ENCODE results near the gene CCR2.

Gene CCR2

DNA sequence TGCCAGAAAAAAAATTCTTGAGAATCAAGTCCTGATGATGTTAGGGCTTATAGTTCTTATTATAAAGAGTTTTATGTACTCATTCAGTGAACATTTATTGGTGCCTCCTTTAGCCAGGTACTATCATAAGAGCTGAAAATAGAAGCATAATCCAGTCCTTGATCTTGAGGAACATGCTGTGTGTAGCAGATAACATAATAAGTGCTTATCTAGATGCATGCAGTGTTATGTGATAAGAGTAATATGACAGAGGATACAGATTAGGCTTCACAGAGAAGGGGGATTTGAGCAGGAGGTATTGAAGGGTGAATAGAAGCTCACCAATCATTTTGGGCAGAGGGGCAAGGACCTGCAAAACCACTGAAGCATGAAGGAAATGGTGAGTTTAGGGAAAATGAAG is 1.1 kb downstream of the CCR2 start:
- no peak for DNase-seq (ENCODE audit: low read depth)

DNA sequence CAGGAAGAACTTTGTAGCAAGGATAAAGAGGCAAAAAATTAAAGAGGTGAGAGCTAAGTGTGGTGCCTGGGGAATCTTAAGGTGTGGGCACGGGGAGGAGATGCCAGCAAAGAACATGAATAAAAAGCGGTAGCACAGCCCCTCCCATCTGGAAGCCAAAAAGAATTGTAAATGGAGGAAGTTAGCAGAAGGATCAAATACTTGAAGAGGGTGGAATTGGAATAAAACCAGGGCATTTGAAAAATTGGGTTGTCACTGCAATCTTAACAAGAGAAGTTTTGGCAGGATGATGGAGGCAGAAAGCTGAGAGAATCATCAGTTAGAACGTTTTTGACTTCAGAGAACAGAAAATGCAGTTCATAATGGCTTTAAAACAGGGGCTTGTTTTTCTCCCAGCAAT is 2.4 kb downstream of the CCR2 start:
- DNase-seq (ENCODE audit: low read depth) = no peak

- no peak for DNase-seq (ENCODE audit: low read depth)
Measured at GRCh38 chr3:46356909-46357308, 3.0 kb downstream of the CCR2 start.

GRCh38 chr3:46358466-46358865 is 4.6 kb downstream of the CCR2 start:
- no peak for DNase-seq (ENCODE audit: low read depth)

DNA sequence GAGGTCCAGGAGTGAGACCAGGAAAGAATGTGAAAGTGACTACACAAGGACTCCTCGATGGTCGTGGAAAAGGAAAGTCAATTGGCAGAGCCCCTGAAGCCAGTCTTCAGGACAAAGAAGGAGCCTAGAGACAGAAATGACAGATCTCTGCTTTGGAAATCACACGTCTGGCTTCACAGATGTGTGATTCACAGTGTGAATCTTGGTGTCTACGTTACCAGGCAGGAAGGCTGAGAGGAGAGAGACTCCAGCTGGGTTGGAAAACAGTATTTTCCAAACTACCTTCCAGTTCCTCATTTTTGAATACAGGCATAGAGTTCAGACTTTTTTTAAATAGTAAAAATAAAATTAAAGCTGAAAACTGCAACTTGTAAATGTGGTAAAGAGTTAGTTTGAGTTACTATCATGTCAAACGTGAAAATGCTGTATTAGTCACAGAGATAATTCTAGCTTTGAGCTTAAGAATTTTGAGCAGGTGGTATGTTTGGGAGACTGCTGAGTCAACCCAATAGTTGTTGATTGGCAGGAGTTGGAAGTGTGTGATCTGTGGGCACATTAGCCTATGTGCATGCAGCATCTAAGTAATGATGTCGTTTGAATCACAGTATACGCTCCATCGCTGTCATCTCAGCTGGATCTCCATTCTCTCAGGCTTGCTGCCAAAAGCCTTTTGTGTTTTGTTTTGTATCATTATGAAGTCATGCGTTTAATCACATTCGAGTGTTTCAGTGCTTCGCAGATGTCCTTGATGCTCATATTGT is 6.0 kb downstream of the CCR2 start:
- DNase-seq (ENCODE audit: low read depth) = no peak

DNA sequence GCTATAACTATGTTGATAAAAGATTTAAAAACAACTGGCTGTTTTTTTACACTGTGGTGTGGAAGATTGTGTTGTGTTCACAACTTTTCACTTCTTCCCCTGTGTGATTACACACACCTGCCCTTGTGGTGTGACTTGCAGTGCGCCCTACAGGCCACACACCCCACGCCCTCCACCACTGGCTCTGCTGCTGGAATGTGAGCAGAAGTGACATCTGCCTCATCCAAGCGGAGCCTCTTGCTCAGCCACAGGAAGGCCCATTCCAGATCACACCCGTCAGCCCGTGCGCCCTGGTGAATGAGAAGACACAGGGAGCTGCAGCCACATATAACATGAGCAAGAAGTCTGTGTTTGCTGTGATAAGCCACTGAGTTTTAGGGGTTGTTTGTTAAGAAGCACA is 7.0 kb downstream of the CCR2 start:
- DNase-seq (ENCODE audit: low read depth) = no peak

DNA sequence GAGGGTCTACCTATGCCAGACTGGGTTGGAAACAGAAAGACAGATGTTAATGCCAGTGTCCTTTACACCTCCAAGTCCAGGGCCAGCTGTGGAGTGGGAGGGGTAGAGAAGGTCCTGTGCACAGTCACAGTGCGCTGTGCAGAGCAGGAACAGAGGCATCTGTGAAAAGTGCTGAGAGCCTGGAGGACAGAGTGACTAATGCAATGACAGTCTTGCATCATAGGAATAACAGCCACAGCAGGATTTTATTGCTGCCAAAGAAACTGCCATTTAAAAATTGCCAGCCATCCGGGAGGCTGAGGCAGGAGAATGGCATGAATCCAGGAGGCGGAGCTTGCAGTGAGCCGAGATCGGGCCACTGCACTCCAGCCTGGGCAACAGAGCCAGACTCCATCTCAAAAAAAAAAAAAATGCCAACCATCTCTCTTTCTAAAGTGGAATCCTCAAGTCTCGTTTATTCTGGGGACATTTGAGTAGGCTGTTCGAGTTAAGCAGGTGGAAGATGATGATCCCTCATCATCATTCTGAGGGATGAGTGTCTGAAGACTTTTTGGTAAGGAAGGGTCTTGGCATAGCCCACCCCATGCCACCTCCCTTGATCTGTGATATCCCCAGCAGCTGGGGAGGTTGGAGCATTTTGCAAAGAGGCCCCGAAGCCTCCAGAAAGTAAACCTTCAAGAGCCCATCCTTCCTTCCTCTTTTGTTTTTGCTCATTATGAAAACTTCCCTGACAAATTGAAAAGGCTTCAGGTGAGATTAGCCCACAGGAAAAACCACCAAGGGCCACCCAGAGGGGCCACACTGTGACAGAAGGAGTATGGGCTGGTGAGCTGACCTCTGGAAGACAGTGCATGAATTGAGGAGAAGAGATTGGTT is 7.7 kb downstream of the CCR2 start:
- DNase-seq (ENCODE audit: low read depth) = no peak

- no peak for DNase-seq (ENCODE audit: low read depth)
Measured at GRCh38 chr3:46365041-46365440, 11.1 kb downstream of the CCR2 start.

DNA sequence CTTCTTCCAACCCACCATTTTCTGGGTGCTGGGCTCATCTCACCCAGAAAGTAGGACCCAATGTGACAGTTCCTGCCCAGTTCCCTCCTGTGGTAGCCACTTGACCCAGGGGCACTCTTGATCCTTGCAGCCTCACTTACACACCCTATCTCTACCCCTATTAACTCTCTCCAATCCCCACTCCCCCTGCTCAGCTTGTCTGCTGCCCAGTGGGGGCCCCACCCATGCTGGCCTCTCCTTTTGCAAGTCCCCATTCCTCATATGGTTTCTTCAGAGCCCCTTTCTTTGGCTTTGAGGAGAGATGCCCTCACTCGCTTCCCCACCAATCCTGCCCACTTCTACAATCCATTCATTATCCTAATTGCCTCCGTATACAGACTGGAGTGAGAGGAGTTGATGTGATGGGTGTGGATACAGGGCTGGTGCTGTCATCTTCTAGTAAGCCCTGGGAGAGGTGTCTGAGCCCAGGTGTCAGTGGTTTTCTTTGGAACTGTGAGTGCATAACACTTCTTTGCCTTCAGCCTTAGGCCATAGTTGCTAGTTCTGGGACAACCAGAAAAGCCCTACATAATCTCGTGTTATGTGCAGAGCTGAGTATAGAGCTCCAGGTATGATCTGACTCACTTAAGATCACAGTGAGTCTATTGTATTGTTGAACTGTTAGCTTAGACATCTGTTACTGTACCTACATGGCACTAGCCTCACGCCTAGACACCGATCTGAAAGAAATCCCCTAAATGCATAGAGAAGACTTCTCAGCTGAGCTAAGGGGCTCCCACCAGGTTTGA is 12.0 kb downstream of the CCR2 start:
- no peak for DNase-seq (ENCODE audit: low read depth)

DNA sequence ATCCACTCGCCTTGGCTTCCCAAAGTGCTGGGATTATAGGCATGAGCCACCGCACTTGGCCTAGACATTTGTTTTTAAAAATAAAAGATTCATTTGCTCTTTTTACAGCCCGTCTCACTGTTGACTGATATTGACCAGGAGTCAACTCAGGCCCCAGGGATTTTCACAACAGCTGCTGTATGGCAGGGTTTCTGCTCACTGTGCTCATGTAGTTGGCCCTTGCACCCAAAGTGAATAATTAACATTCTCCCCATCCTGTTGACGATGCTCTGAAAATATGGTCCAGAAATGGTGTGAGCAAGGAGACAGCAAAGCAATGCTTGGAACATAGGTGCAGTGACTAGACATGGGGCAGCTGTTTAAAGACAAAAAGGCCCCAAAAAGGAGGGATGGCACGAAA is 13.9 kb downstream of the CCR2 start:
- no peak for DNase-seq (ENCODE audit: low read depth)

- peak; percentile 38 for DNase-seq (ENCODE audit: low read depth)
Measured at GRCh38 chr3:46368569-46368968, 14.7 kb downstream of the CCR2 start.

GRCh38 chr3:46369151-46369550 is 15.2 kb downstream of the CCR2 start:
- DNase-seq (ENCODE audit: low read depth) = no peak

- no peak for DNase-seq (ENCODE audit: low read depth)
Measured at GRCh38 chr3:46369675-46370132, 15.8 kb downstream of the CCR2 start.

- no peak for DNase-seq (ENCODE audit: low read depth)
Measured at GRCh38 chr3:46370839-46371518, 17.1 kb downstream of the CCR2 start, which contains the start of gene CCR5. Gene CCR5 (plus strand): TSS chr3:46370946. CDS start chr3:46372903, 1,957 bp downstream.

GRCh38 chr3:46371519-46372340 is 17.8 kb downstream of the CCR2 start:
- no peak for DNase-seq (ENCODE audit: low read depth)

GRCh38 chr3:46372492-46373359 is 18.8 kb downstream of the CCR2 start:
- DNase-seq (ENCODE audit: low read depth) = no peak

DNA sequence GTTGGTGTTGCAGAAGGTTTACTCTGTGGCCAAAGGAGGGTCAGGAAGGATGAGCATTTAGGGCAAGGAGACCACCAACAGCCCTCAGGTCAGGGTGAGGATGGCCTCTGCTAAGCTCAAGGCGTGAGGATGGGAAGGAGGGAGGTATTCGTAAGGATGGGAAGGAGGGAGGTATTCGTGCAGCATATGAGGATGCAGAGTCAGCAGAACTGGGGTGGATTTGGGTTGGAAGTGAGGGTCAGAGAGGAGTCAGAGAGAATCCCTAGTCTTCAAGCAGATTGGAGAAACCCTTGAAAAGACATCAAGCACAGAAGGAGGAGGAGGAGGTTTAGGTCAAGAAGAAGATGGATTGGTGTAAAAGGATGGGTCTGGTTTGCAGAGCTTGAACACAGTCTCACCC is 20.8 kb downstream of the CCR2 start:
- no peak for DNase-seq (ENCODE audit: low read depth)

DNA sequence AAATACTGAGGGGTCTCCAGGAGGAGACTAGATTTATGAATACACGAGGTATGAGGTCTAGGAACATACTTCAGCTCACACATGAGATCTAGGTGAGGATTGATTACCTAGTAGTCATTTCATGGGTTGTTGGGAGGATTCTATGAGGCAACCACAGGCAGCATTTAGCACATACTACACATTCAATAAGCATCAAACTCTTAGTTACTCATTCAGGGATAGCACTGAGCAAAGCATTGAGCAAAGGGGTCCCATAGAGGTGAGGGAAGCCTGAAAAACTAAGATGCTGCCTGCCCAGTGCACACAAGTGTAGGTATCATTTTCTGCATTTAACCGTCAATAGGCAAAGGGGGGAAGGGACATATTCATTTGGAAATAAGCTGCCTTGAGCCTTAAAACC is 21.3 kb downstream of the CCR2 start:
- DNase-seq (ENCODE audit: low read depth) = no peak

DNA sequence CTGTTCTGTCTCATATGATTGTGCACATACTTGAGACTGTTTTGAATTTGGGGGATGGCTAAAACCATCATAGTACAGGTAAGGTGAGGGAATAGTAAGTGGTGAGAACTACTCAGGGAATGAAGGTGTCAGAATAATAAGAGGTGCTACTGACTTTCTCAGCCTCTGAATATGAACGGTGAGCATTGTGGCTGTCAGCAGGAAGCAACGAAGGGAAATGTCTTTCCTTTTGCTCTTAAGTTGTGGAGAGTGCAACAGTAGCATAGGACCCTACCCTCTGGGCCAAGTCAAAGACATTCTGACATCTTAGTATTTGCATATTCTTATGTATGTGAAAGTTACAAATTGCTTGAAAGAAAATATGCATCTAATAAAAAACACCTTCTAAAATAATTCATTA is 21.9 kb downstream of the CCR2 start:
- no peak for DNase-seq (ENCODE audit: low read depth)

DNA sequence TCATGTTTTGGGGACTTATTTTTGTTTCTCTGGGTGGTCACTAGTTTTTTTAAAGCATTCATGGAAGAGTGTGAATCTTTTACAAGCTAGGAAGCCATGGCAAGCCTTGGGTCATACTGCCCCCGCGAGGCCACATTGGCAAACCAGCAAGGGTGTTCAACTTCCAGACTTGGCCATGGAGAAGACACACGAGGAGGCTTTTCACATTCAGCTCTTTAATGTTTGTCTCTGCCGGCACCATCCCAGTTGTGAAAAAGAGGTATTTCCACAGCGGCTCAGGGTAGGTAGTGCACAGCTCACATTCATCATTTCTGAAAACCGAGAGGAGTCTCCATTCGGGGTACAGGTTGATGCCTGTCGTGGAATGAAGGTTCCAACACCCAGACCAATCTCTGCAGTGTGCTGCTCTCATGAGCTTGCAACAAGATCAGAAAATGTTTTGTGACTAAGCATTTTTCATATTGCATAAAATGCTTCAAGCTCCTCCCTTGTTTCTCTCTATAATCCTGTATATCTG is 24.6 kb downstream of the CCR2 start:
- DNase-seq (ENCODE audit: low read depth) = peak; percentile 56
